MM.1S (cell line): Measurements from ENCODE around the gene SLAIN2.

ENCODE experiments used
- DNase-seq: peaks from one replicate; pipeline ENCODE4 v3.0.0-alpha.2; 2015
- H2AFZ ChIP-seq: fragments of 300-600 bp; sonication (generic); 2 replicates; pipeline ENCODE4 v1.6.0; 2016; ENCODE audit warnings: antibody characterized with exemption, low read length
- H3F3A ChIP-seq: fragments of 300-600 bp; sonication (generic); 2 replicates; pipeline ENCODE4 v1.6.1; 2016; ENCODE audit warnings: mild to moderate bottlenecking, antibody characterized with exemption, low read length, moderate library complexity, mixed read lengths; ENCODE audit not compliant: insufficient read depth
- H3K27ac ChIP-seq: fragments of 300-600 bp; sonication (generic); 2 replicates; pipeline ENCODE4 v1.5.1; 2016; ENCODE audit warnings: mild to moderate bottlenecking, low read length
- H3K27me3 ChIP-seq: fragments of 300-600 bp; sonication (generic); replicated peaks from 2 replicates; pipeline ENCODE4 v1.6.0; 2016; ENCODE audit warnings: low read length; ENCODE audit not compliant: insufficient read depth
- H3K36me3 ChIP-seq: fragments of 300-600 bp; sonication (generic); replicated peaks from 2 replicates; pipeline ENCODE4 v1.6.1; 2016; ENCODE audit warnings: mild to moderate bottlenecking, low read length, mixed read lengths; ENCODE audit not compliant: insufficient read depth
- H3K4me1 ChIP-seq: fragments of 300-600 bp; sonication (generic); 2 replicates; pipeline ENCODE4 v1.6.1; 2016; ENCODE audit warnings: low read length, mixed read lengths
- H3K4me2 ChIP-seq: fragments of 300-600 bp; sonication (generic); 2 replicates; pipeline ENCODE4 v1.6.0; 2016; ENCODE audit warnings: low read depth, low read length
- H3K4me3 ChIP-seq: fragments of 300-600 bp; sonication (generic); 2 replicates; pipeline ENCODE4 v1.5.1; 2016; ENCODE audit warnings: low read length, mixed read lengths
- H3K79me2 ChIP-seq: fragments of 300-600 bp; sonication (generic); 2 replicates; pipeline ENCODE4 v1.6.1; 2016; ENCODE audit warnings: mixed run types, low read length, mixed read lengths
- H3K9ac ChIP-seq: fragments of 300-600 bp; sonication (generic); 2 replicates; pipeline ENCODE4 v1.6.1; 2016; ENCODE audit warnings: low read length, mixed read lengths
- H3K9me2 ChIP-seq: fragments of 300-600 bp; sonication (generic); replicated peaks from 2 replicates; pipeline ENCODE4 v1.6.1; 2016; ENCODE audit warnings: mild to moderate bottlenecking, low read length, mixed read lengths; ENCODE audit not compliant: insufficient read depth
- H3K9me3 ChIP-seq: fragments of 300-600 bp; sonication (generic); replicated peaks from 2 replicates; pipeline ENCODE4 v1.6.1; 2016; ENCODE audit warnings: mild to moderate bottlenecking, low read length, mixed read lengths; ENCODE audit not compliant: insufficient read depth
- H4K20me1 ChIP-seq: fragments of 300-600 bp; sonication (generic); 2 replicates; pipeline ENCODE4 v1.6.1; 2016; ENCODE audit warnings: mild to moderate bottlenecking, low read length, moderate library complexity, mixed read lengths; ENCODE audit not compliant: insufficient read depth
- CTCF ChIP-seq: fragments of 300-600 bp; sonication (generic); IDR thresholded peaks from 2 replicates; pipeline ENCODE4 v1.5.1; 2016; ENCODE audit warnings: antibody characterized with exemption, low read length, mixed read lengths
- EZH2 ChIP-seq: fragments of 300-600 bp; sonication (generic); optimal IDR thresholded peaks from 2 replicates; pipeline ENCODE3; 2017; ENCODE audit warnings: low read depth, mild to moderate bottlenecking, antibody characterized with exemption, low read length, mixed read lengths
- EZH2phosphoT487 ChIP-seq: fragments of 300-600 bp; sonication (generic); IDR thresholded peaks from 2 replicates; pipeline ENCODE4 v1.6.1; 2018; ENCODE audit warnings: antibody characterized with exemption, low read length

Gene SLAIN2

GRCh38 chr4:48334236-48334635 lies 7.1 kb upstream of the SLAIN2 start:
- no peak for DNase-seq

GRCh38 chr4:48334900-48335384 lies 6.4 kb upstream of the SLAIN2 start:
- H3F3A ChIP-seq = peaks cover 5% of the 10 kb centered on the region; the same call in 1 of the 2 replicates
- H3K4me2 ChIP-seq = no peak overlapping the region
- TF ChIP-seq CTCF (no peak), EZH2phosphoT487 (no peak), EZH2 (no peak)
- no peaks in the 10 kb centered on the region for H3K36me3 ChIP-seq
- H2AFZ ChIP-seq = no peak overlapping the region
- H3K27ac ChIP-seq = no peak overlapping the region
- DNase-seq = no peak
- H3K9ac ChIP-seq = no peak overlapping the region
- no peaks in the 10 kb centered on the region for H3K27me3 ChIP-seq
- H3K9me2 ChIP-seq = no peaks in the 10 kb centered on the region
- H4K20me1 ChIP-seq = no peaks in the 10 kb centered on the region
- H3K9me3 ChIP-seq = no peaks in the 10 kb centered on the region
- no peaks in the 10 kb centered on the region for H3K79me2 ChIP-seq
- no peak overlapping the region for H3K4me3 ChIP-seq
- peaks cover 15% of the 10 kb centered on the region for H3K4me1 ChIP-seq

More at GRCh38 chr4:48334236-48334635, 7.1 kb upstream of the SLAIN2 start:
- H3K4me3 ChIP-seq = no peak overlapping the region
- H3K79me2 ChIP-seq = no peaks in the 10 kb centered on the region
- H4K20me1 ChIP-seq = no peaks in the 10 kb centered on the region
- H2AFZ ChIP-seq = no peak overlapping the region
- no peaks in the 10 kb centered on the region for H3K9me2 ChIP-seq
- peaks cover 5% of the 10 kb centered on the region; the same call in 1 of the 2 replicates for H3F3A ChIP-seq
- TF ChIP-seq EZH2 = no peak
- TF ChIP-seq EZH2phosphoT487 = no peak
- no peak for TF ChIP-seq CTCF
- no peak overlapping the region for H3K9ac ChIP-seq
- no peaks in the 10 kb centered on the region for H3K36me3 ChIP-seq
- H3K4me2 ChIP-seq = no peak overlapping the region
- H3K9me3 ChIP-seq = no peaks in the 10 kb centered on the region
- H3K27ac ChIP-seq = no peak overlapping the region
- peaks cover 13% of the 10 kb centered on the region for H3K4me1 ChIP-seq
- no peaks in the 10 kb centered on the region for H3K27me3 ChIP-seq

- TF ChIP-seq EZH2phosphoT487 = no peak
- Histone ChIP-seq H3K4me1 (peaks cover 18% of the 10 kb centered on the region), H2AFZ (no peak overlapping the region), H3K4me3 (no peak overlapping the region), H3K4me2 (no peak overlapping the region), H4K20me1 (no peaks in the 10 kb centered on the region), H3K27me3 (no peaks in the 10 kb centered on the region), H3F3A (peaks cover 5% of the 10 kb centered on the region; the same call in 1 of the 2 replicates), H3K9ac (no peak overlapping the region), H3K9me2 (no peaks in the 10 kb centered on the region), H3K79me2 (no peaks in the 10 kb centered on the region), H3K36me3 (no peaks in the 10 kb centered on the region), H3K9me3 (no peaks in the 10 kb centered on the region), H3K27ac (no peak overlapping the region)
- no peak for DNase-seq
Observed at GRCh38 chr4:48336146-48336870, 5.0 kb upstream of the SLAIN2 start.

- Histone ChIP-seq H3K4me3 (no peak overlapping the region), H3K9me2 (no peaks in the 10 kb centered on the region), H3F3A (peaks cover 12% of the 10 kb centered on the region; the same call in 1 of the 2 replicates), H3K27me3 (no peaks in the 10 kb centered on the region), H4K20me1 (no peaks in the 10 kb centered on the region), H2AFZ (no peak overlapping the region), H3K79me2 (peaks cover 11% of the 10 kb centered on the region), H3K36me3 (no peaks in the 10 kb centered on the region), H3K9me3 (no peaks in the 10 kb centered on the region), H3K27ac (peak overlapping the region; percentile 22; the same call in 1 of the 2 replicates), H3K4me2 (no peak overlapping the region; the same call in 1 of the 2 replicates), H3K4me1 (peaks cover 18% of the 10 kb centered on the region), H3K9ac (no peak overlapping the region)
- DNase-seq = peak; percentile 19
- TF ChIP-seq CTCF (no peak), EZH2phosphoT487 (no peak), EZH2 (no peak)
Observed at GRCh38 chr4:48337731-48338130, 3.6 kb upstream of the SLAIN2 start.
